Embryonic facial prominence (tissue), 1 donor: ENCODE data around the gene MYL6.
"Not testable (repeated sequence)": the region's sequence is repeated elsewhere in the genome, so short reads cannot be mapped to it uniquely, and the experiment has no call there.

Experiments used
- DNase-seq: peaks from one replicate; pipeline ENCODE4 v3.0.0-alpha.2; 2016; ENCODE audit errors: extremely low spot score

The MYL6 gene

GRCh38 chr12:56158029-56158925, at the start of gene MYL6:
Gene MYL6, plus strand, starts transcription at chr12:56158359. Its CDS starts 43 bp downstream, at chr12:56158402.
- DNase-seq: peak; percentile 98

GRCh38 chr12:56110571-56110970, 47.6 kb upstream of the MYL6 start:
- DNase-seq: no peak

GRCh38 chr12:56114084-56114483, 44.1 kb upstream of the MYL6 start:
- DNase-seq: no peak

GRCh38 chr12:56115329-56115728, 42.8 kb upstream of the MYL6 start:
- no peak for DNase-seq

GRCh38 chr12:56116267-56117081, 41.7 kb upstream of the MYL6 start, which contains the start of gene RPL41:
Gene RPL41, plus strand, starts transcription at chr12:56116633.
- DNase-seq: peak; percentile 90

- DNase-seq: not testable (repeated sequence)
Observed at GRCh38 chr12:56117082-56117706, 41.0 kb upstream of the MYL6 start.

GRCh38 chr12:56117778-56118687, 40.1 kb upstream of the MYL6 start, which contains the start of gene ZC3H10:
Gene ZC3H10, plus strand, starts transcription at chr12:56118266. Its CDS starts 2,297 bp downstream, at chr12:56120563.
- DNase-seq: peak; percentile 100

- no peak for DNase-seq
Observed at GRCh38 chr12:56118688-56119357, 39.3 kb upstream of the MYL6 start.

GRCh38 chr12:56119361-56119796, 38.8 kb upstream of the MYL6 start:
- peak; percentile 73 for DNase-seq

- DNase-seq: no peak
Observed at GRCh38 chr12:56120158-56120846, 37.9 kb upstream of the MYL6 start.

- DNase-seq: no peak
Observed at GRCh38 chr12:56121204-56121870, 36.8 kb upstream of the MYL6 start.

GRCh38 chr12:56122637-56123036, 35.5 kb upstream of the MYL6 start:
- no peak for DNase-seq

- no peak for DNase-seq
Observed at GRCh38 chr12:56124133-56124532, 34.0 kb upstream of the MYL6 start.

- DNase-seq: no peak
Observed at GRCh38 chr12:56126732-56127239, 31.4 kb upstream of the MYL6 start.

- no peak for DNase-seq
Observed at GRCh38 chr12:56127485-56127887, 30.7 kb upstream of the MYL6 start.

GRCh38 chr12:56127888-56128669, 30.1 kb upstream of the MYL6 start, which contains the start of gene ESYT1:
Gene ESYT1, plus strand, starts transcription at chr12:56128267. Its CDS starts 53 bp downstream, at chr12:56128320.
- peak; percentile 100 for DNase-seq

- DNase-seq: no peak
Observed at GRCh38 chr12:56128670-56129205, 29.4 kb upstream of the MYL6 start.
